NCI-H1694 (cell line): ENCODE data around the gene LCE2C.
"Not testable (repeated sequence)": the region's sequence is repeated elsewhere in the genome, so short reads cannot be mapped to it uniquely, and the experiment has no call there.

ENCODE experiments used
- DNase-seq: peaks from one replicate; lab custom pipeline; 2025; lab: John Stamatoyannopoulos, UW

LCE2C gene, protein sequence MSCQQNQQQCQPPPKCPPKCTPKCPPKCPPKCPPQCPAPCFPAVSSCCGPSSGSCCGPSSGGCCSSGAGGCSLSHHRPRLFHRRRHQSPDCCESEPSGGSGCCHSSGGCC

DNA sequence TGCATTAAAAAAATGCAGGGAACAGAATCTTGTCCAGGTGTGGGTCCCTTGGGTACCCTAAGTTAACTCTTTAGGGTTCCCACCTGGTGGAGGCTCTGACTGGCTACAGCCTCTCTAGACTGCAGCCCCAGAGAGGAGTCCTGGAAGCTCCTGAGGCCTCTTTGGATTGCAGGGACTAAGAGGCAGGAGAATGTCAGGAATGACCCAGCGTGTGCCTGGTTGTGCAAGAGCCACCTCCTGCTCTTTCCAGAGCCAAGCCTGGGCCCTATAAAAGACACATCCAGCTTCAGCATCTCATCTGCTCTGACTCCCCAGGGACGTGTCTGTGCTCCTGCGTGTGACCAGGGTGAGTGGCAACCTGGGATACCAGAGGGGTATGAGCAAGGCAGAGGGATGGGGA, at the start of gene LCE2C:
Gene LCE2C (plus strand): TSS at position 297 of the 400 bp plus-strand sequence. CDS start 737 bp downstream, outside the sequence.
- DNase-seq = not testable (repeated sequence)

DNA sequence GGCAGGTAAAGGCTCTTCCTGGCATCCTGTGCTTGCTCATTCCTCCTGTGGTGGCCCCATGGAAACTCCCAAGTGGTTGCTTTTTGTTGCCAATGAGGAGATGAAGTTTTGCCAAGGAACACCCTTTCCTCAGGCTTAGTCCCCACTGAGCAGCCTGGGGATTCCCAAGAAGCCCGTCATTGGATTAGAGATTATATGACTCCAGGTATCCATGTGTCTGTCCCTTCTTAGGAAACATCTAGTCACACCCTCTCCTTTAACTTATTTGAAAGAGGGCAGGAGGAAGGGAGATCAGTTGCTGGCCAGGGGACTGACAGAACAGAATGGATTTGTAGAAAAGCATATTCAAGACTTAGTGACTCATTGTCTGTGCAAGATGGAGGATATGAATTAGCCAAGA, 48.3 kb upstream of the LCE2C start:
- no peak for DNase-seq

DNA sequence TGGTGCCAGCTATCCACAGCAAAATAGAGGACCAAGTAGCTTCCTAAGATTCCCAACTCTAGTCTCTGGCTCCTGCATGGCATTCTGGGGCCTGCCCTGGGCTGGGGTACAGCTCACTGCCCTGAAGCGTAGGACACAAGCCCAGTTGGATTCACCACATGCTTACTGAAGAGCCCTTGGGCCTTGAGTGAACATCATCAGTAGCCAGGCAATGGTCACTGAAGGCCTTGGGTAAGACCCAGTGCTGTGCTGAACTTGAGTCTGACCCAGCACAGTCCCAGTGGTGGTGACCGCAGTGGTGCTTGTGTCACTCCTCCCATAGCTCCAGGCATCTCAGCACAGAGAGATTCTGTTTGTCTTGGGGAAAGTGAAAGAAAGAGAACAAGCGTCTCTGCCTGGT, 44.5 kb upstream of the LCE2C start:
- DNase-seq = no peak

DNA sequence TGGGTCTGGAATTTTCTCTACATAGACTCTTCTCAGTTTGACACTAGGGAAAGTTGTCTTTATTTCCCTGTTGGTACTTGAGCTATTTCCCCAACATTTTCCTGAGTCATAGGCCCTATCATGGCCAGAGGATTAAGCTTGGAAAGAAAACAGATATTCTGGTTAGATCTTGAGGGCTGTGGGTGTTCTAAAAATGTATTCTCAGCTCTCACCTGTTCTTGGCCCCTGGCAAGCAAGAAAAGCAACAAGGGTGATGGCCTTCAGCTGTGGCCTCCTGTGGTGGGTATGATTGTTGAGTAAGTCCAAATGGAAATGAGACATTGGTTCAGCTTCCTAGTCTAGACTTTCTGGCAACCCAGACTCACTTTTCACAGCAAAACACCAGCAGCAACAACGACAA, 34.7 kb upstream of the LCE2C start:
- no peak for DNase-seq

DNA sequence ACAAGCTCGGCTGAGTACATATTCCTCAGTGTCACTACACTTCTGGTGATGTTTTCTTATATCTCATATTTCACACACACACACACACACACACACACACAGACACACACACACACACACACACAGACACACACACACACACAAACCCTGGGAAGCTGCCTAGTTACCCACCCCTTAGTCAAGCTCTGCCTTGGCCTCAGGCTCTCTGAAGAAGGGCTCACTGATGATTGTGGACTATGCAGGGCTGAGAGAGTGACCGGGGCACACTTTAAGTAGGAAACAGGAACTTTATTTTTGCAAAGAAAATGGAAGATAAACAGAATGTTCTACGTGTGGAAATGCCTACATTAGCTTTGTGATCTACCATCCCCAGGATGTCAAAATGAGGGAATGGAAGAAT, 31.1 kb upstream of the LCE2C start:
- DNase-seq = no peak

DNA sequence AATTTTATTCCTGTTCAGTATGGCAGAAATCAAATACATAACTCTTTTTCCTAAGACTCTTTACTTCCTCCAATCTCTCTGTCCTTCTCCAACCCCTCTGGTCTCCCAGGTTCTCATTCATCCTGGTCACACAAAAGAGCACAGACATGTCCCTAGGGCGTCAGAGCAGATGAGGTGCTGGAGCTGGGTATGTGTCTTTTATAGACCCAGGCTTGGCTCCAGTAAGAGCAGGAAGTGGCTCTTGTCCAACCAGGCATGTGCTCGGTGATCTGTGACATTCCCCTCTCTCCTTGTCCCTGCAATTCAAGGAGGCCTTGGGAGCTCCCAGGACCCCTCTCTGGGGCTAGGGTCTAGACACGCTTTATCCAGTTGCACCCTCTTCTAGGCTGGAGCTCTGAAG, 29.9 kb upstream of the LCE2C start:
- DNase-seq = no peak

DNA sequence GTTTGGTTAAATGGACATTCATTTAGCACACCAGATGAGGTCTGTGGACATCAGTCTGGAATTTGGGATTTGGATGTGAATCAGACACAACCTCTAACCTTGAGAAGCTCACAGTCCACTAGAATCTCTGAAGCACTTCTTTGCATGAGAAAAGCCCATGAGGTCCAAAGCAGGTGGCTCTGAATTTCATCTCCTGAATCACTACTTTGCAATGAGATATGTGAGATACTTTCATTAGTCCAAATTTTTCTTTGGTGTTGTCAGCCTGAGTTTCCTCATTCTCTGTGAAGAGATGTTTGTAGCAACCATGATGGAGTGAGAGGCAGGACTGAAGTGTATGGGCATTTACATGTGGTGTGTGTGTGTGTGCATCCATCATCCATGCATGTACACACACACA, 28.4 kb upstream of the LCE2C start:
- DNase-seq = no peak

DNA sequence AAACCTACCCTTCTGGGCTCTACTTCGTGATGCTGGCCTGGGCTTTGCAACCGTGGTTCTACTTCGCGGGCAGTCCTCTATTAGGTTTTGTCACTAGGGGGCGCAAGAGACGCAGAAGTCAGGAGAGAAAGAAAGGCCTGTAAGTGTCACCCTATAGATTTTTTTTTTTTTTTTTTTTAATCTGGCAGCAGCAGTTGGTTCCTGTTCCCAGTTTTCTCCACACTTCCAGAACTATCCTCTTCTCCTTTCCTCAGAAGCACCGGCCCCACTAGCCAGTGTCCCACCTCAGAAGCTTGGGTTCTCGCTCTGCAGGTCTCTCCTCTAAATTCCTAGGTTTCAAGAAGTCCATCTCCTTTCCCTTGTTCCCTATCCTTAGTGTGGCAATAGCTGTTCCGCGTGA, 21.0 kb upstream of the LCE2C start:
- peak; percentile 71 for DNase-seq

DNA sequence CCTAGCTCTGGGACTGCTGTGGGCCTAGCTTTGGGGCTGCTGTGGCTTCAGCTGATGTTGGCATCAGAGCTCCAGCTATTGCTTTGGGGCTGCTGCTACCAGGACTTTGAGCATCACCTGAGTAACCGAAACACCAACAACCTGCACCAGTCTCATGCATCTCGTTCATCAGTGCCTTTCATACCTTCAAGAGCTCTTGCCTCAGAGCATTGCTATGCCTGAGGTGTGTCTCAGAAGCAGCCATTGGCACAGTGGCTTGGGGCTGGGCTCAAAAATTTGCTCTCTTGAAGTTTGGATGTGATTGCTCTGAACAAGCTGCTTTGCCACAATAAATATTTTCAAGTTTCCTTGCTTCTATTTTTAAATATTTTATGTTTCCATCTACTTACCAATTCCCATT, 18.6 kb upstream of the LCE2C start:
- DNase-seq = no peak

DNA sequence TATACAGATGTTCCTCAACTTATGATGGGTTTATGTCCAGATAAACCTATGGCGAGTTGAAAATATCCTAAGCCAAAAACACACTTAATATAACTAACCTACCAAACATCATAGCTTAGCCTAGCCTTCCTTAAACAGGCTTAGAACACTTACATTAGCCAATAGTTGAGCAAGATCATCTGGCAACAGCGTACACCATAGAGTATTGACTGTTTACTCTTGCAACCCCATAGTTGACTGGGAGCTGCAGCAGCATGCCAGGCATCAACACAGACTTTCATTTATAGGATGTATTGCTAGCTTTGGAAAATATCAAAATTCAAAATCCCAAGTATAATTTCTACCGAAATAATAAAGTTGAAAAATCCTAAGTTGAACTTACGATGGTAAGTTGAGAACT, 17.4 kb upstream of the LCE2C start:
- no peak for DNase-seq

DNA sequence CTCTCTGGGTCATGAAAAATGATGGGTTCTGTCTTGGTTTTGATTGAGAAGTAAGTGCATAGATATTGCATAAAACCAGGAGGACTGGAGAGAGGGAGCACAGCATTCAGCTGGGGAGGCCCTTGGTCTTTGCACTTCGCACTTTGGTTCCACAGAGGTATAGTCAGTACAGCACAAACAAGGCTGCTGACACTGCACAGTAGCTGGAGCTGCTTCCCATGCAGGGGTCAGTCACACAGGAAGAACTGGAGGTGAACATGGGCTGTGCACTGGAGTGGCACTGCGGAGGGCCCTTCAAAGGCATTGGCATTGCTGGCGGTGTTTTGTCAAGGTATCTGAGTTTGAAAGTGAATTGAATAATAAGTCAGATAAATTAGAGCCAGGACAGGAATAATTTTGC, 16.4 kb upstream of the LCE2C start:
- no peak for DNase-seq

DNA sequence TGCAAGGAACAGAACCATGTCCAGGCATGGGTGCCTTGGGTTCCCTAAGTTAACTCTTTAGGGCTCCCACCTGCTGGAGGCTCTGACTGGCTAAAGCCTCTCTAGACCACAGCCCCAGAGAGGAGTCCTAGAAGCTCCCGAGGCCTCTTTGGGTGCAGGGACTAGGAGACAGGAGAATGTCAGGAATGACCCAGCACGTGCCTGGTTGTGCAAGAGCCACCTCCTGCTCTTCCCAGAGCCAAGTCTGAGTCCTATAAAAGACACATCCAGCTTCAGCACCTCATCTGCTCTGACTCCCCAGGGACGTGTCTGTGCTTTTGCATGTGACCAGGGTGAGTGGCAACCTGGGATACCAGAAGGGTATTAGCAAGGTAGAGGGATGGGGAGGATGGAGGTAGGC, 12.0 kb upstream of the LCE2C start, which contains the start of gene LCE2D:
Gene LCE2D (plus strand): TSS at position 283 of the 400 bp plus-strand sequence. CDS start 726 bp downstream, outside the sequence.
- DNase-seq = no peak

DNA sequence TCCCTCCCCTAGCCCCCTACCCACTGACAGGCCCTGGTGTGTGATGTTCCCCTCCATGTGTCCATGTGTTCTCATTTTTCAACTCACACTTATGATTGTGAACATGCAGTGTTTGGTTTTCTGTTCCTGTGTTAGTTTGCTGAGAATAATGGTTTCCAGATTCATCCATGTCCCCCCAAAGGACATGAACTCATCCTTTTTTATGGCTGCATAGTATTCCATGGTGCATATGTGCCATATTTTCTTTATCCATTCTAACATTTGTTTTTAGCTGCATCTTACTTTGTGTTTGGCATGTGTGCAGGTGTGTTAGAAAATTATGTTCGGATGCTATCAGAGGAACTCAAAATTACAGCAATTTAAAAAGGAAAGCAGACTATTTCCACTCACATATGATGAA, 8.9 kb upstream of the LCE2C start:
- not testable (repeated sequence) for DNase-seq

DNA sequence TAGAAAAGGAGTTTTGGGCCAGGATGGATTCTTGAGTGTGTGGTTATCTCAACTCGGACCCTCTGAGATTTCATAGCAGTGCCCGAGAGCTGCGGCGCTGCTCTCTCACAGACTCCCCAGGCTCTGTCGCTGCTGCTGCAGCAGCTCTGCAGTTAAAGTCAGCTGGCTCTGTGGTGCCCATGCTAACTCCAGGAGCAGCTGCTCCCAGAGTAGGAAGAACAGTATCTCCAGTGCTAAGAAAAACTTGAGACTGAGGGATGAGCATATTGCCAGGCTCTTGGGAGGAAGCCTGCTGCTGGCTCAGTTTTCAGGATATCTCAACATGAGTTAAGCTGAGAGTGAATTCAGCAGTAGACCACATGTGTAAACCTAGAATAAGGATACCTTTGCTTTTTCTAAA, 7.4 kb upstream of the LCE2C start:
- DNase-seq = no peak

DNA sequence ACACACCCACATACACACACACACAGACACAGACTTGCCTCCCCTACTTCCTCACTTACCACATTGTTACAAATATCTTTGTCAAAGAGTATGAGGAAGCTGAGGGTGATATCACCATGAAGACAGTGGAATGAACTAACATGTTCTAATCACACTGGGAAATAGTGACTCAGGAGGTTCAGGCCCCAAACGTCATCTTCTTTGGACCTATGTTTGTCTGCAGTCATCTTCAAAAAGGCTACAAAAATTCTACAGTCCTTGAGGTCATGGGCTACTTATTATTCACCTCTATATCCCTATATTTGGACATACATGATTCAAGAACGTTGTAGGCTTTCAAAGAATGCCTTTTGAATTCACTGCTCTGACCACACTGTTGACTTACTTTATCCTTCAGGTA, 2.1 kb upstream of the LCE2C start:
- no peak for DNase-seq

DNA sequence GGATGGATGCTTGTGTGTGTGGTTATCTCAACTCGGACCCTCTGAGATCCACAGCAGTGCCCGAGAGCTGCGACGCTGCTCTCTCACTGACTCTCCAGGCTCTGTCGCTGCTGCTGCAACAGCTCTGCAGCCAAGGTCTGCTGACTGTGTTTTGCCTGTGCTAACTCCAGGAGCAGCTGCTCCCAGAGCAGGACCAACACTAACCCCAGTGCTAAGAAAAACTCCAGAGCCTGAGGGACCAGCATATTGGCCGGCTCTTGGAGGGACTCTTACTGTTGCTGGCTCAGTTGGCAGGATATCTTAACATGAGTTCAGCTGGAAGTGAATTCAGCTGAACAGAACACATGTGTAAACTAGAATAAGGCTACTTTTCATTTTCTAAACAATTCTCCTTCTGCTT, 4.4 kb downstream of the LCE2C start:
- DNase-seq = no peak

DNA sequence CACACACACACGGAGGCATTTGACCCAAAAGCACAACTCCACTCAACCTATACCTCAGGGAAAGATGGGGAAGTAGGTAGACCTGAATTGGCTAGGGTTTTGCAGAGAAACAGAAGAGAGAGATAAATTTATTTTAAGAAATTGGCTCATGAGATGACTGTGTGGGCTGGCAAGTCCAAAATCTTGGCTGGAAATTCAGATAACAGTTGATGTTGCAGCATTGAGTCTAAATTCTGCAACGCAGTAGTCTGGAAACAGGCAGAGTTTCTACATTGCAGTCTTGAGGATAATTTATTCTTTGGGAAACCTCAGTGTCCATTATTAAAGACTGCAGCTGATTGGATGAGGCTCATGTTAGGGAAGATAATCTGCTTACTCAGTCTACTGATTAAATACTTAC, 6.5 kb downstream of the LCE2C start:
- no peak for DNase-seq

DNA sequence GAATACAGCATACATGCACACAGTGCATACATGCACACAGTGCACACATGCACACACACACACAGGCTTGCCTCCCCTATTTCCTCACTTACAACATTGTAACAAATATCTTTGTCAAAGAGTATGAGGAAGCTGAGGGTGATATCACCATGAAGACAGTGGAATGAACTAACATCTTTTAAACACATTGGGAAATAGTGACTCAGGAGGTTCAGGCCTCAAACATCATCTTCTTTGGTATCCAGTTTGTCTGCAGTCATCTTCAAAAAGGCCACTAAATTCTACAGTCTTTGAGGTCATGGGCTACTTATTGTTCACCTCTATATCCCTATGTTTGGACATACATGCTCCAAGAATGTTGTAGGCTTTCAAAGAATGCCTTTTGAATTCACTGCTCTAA, 8.8 kb downstream of the LCE2C start:
- no peak for DNase-seq

DNA sequence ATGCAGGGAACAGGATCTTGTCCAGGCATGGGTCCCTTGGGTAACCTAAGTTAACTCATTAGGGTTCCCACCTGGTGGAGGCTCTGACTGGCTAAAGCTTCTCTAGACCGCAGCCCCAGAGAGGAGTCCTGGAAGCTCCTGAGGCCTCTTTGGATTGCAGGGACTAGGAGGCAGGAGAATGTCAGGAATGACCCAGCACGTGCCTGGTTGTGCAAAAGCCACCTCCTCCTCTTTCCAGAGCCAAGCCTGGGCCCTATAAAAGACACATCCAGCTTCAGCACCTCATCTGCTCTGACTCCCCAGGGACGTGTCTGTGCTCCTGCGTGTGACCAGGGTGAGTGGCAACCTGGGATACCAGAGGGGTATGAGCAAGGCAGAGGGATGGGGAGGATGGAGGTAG, 10.7 kb downstream of the LCE2C start, which contains the start of gene LCE2B:
Gene LCE2B (plus strand): TSS at position 301 of the 400 bp plus-strand sequence. CDS start 721 bp downstream, outside the sequence.
- not testable (repeated sequence) for DNase-seq

DNA sequence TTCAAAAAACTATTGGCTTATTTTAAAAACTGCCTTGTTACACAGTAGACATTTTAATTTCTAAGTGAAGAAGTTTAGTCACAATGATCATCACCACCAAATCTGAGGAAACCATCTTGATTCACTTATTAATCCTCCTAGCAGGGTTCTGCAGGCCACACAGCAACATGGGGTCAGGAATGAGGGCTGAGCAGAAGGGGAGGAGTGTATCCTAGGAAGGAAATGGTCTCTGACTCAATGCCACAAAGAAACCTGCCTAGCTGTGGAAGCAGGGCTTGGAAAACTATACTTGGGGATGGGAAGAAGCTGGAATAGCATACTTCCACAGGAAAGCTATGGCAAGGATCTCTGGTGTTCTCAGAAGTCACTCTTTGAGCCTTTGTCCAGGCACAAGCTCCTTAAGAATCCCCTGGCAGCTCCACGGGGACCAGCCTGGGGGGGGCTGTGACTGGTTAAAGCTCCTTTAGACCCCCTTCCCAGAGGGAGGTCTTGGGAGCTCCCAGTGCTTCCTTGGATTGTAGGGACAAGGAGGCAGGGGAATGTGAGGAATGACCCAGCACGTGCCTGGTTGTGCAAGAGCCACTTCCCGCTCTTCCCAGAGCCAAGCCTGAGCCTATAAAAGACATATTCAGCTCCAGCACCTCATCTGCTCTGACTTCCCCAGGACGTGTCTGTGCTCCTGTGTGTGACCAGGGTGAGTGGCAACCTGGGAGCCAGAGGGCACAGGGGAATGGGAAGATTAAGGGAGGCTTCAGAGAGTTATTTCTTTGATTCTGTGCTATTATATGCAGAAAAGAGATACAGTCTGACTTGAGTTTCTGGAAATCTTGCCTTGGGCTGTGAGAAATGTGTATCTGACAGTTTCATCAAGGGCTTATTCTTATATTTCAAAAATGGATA, 22.9 kb downstream of the LCE2C start, which contains the start of gene LCE2A:
Gene LCE2A (plus strand): TSS at position 645 of the 900 bp plus-strand sequence. CDS start 557 bp downstream, outside the sequence.
- no peak for DNase-seq

DNA sequence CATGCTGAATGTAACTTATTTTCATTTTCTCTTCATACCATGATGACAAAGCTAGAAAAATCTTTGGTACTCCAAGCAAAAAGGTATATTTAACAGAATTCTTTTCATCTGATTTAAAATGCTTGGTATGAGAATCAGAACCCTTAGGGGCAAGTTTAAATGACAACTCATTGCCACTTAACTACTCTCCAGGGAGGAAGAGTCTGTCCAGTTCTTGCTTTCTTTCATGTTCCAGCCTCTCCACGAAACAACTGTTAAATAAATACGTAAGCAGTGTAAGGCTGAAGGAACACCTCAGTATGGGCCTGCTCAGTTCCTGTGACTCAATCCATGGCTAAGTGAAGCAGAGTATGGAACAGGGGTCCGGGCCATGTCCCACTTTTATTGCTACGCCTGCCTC, 24.7 kb downstream of the LCE2C start:
- no peak for DNase-seq

DNA sequence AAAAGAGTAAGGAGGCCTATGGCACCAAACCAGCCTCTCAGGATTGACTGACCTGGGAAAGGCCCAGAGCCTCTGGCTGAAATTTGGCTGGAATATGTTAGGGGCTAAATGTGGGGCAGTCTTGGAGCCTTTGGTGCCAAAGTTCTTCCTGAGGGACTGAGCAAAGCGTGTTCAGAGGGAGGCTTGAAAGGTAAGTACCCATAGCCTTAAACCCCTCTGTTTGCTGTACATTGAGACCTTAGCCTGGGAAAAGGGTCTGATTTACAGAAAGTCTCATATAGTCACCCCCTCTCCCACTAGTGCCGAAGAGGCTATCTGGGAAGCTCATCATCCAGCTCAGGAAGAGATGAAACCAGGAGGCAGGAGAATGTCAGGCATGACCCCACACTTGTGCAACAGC, 32.8 kb downstream of the LCE2C start, which contains the start of gene LCE4A:
Gene LCE4A (plus strand): TSS at position 301 of the 400 bp plus-strand sequence. CDS start 916 bp downstream, outside the sequence.
- DNase-seq = no peak

DNA sequence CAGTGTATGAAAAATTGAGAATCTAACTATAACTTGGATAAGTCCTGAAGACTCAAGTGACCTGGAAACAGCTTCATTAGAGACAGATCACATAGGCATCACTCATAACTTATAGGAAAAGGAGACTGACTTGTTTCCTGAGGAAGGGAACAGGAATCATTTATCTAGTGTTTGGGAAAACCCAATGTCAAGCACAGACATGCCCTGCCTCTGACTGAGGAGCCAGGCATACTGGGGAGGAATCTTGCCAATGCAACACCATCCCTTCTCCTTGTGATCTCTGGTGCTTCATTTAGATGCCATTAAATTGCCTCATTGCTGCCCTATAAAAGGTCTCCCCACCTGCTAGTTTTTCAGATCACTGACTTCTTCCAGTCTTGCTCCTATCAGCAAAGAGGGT, 43.2 kb downstream of the LCE2C start:
- no peak for DNase-seq
